Stimulated activated CD4-positive, alpha-beta T cell treated with anti-CD3 and anti-CD28 coated beads, Interleukin-15, amount 100 ng/mL, for 48 hours (primary cell): ENCODE results near the gene CDC42BPA.
"Not testable (repeated sequence)": the region's sequence is repeated elsewhere in the genome, so short reads cannot be mapped to it uniquely, and the experiment has no call there.

Source experiments
- DNase-seq, 2 donors: peaks; one replicate each; pipeline ENCODE4 v3.0.0-alpha.2; 2020; ENCODE audit warnings: low read depth in 2 of 2

CDC42BPA gene

GRCh38 chr1:227260433-227260832, 57.9 kb downstream of the CDC42BPA start:
- DNase-seq, result no peak

GRCh38 chr1:227257964-227258363, 60.3 kb downstream of the CDC42BPA start:
- DNase-seq, result no peak

DNA sequence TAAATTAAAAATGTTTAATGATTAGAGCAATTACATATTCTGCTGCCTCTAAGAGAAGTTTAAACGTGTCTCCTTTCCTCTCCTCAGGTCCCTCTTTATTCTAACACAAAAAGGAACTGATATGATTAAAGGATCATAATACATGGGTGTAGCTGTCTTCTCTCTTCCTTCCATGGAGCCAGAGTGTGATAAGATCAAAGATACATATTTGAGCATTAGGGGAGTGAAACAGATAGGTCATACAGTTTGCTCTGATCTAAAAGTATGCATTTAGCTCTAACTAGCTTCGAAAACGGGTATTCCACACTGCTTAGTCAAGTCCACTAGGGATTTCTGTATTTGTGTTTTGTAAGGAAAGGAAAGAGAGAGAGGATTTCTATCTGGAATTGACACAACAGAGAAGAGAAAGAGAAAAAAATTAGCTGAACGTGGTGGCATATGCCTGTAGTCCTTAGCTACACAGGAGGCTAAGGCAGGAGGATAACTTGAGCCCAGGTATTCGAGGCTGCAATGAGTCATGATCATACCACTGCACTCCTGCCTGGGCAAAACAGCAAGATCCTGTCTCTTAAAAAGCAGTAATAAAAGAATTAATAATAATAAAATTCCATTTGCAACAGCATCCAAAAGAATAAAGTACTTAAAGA, 63.1 kb downstream of the CDC42BPA start:
- DNase-seq, result no peak

DNA sequence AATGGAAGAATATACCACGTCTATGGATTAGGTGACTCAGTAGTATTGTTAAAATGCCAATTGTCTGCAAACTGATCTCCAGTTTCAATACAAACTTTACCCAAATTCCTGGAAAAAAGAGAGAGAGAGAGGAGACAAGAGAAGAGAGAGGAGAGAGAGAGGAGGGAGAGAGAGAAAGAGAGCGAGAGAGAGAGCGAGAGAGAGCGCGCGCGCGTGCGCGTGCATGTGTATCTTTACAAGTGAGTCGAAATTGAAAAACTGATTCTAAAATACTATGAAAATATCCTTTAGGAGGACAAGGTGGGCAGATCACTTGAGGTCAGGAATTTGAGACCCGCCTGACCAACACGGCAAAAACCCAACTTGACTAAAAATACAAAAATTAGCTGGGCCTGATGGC, 65.2 kb downstream of the CDC42BPA start:
- no peak for DNase-seq

- no peak for DNase-seq
Observed at GRCh38 chr1:227245613-227246320, 72.5 kb downstream of the CDC42BPA start.

DNA sequence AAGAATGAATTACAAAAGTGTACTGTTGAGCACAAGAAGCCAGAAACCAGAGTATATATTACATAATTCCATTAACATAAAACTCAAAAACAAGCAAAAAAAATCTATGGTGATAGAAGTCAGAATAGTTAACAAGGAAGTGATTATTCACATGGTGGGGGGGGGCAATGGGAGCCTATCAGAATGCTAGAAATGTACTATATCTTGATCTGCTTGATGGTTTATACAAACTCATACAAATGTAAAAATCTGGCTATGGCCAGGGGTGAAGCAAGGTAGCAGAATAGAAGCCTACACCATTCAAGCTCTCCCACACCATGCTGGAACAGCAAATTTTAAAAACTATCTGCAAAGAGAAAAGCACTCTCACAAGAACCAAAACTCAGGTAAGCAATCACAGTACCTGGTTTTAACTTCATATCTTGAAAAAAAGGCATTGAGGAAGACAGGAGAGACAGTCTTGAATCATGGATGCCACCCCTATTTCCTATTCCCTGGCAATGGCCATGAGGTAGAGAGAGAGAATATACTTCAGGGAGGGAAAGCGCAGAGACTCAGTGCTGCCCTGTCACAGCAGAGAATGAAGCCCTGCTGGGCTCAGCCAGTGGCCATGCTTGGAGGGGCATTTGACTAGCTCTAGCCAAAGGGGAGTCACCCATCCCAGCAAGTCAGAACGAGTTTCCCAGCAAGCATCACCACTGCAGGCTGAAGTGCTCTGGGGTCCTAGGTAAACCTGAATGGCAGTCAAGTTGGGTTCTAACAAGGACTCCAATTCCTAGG, 73.8 kb downstream of the CDC42BPA start:
- no peak for DNase-seq

DNA sequence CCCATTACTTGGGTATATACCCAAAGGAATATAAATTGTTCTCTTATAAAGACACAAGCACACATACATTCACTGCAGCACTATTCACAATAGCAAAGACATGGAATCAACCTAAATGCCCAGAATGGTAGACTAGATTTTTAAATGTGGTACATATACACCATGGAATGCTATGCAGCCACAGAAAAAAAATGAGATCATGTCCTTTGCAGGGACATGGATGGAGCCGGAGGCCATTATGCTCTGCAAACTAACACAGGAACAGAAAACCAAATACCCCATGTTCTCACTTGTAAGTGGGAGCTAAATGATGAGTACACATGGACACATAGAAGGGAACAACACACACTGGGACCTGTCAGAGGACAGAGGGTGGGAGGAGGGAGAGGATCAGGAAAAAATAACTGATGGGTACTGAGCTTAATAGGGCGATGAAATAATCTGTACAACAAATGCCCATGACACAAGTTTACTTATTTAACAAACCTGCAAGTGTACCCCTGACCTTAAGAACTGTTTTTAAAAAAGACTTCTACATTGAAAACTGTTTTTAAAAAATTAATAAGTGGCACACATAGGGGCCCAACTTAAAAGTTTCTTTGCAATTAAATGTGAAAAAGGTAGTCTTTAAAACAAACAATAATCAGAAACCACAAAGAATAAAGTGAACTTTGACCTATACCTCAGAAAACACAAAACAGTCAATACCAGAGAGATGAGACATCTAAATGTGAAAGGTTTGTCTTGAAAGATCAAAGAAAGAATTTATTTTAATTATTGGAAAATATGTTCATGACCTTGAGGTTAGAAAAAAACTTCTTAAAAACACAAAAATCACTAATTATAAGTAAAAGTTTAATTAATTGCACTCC, 75.2 kb downstream of the CDC42BPA start:
- DNase-seq, result no peak

- no peak for DNase-seq
Observed at GRCh38 chr1:227240983-227241382, 77.3 kb downstream of the CDC42BPA start.

- DNase-seq, result no peak
Observed at GRCh38 chr1:227234998-227235405, 83.3 kb downstream of the CDC42BPA start.

GRCh38 chr1:227231128-227231527, 87.2 kb downstream of the CDC42BPA start:
- DNase-seq, result not testable (repeated sequence)

DNA sequence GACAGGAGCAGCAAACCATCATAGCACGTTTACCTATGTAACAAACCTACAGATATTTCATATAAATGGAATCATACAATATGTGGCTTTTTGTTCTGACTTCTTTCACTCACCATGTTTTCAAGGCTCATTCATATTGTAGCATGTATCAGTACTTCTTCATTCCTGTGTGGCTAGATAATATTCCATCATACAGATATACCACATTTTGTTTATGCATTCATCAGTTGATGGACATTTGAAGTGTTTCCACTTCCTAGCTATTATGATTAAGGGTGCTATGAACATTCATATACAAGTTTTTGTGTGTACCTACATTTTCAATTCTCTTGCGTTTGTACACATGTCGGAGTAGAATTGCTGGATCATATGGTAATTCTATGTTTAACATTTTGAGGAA, 90.1 kb downstream of the CDC42BPA start:
- DNase-seq, result no peak

GRCh38 chr1:227227761-227228160, 90.5 kb downstream of the CDC42BPA start:
- no peak for DNase-seq

DNA sequence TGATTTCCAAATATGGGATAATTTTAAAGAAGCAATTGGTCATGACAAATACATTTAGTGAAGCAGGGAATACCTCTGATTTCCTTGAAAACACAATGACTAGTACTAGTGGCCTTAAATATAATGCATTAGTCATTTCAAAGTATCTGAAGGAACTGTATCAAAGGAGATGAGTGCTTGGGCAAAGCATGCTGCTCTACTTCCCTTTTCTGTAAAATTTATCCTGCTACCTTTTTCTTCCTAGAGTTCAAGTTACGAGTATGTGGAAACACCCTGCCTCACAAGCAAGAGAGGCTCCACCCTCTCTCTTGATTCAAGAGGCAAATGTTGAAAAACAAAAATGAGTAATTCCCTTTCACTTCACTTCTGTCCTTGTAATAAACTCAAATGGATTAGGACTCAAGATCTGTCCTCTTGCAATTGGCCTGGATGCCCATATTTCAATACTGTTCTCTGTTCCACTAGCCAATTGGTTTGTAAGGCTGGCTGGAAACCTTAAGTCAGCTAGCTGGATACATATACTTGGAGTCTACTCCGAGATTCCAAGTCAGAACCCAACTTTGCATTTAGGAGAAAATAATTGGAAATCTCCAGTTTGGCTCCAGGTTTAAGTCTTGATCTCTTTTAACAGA, 92.5 kb downstream of the CDC42BPA start:
- DNase-seq, result no peak

- DNase-seq, result no peak
Observed at GRCh38 chr1:227223171-227223806, 95.0 kb downstream of the CDC42BPA start.

DNA sequence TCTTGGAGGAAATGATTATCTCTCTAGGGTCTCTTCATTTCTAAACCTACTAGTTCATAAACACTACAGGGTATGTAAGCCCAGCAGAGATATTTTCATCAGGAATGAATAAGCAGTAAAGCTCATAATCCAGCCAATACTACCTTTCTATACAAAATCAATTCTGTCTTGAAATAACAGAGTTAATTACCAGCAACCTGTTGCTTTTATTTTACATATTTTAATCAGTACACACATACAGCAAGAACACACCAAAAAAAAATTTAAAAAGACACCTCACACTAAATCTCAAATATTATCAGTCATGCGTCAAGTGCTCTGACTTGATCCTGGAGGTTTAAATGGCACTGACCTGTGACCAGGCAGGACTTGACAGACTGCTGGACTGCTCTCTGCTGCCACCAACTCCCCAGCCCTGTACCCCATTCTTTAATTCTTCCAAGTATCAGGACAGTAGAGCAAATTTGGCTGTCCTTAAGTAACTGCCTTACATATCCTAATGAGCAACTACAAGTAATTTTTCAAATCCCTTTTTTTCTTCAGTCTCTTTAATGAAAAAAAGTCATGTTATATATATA, 98.5 kb downstream of the CDC42BPA start:
- no peak for DNase-seq

GRCh38 chr1:227218870-227219573, 99.3 kb downstream of the CDC42BPA start:
- DNase-seq, result no peak

GRCh38 chr1:227215863-227216510, 102.3 kb downstream of the CDC42BPA start:
- no peak for DNase-seq

DNA sequence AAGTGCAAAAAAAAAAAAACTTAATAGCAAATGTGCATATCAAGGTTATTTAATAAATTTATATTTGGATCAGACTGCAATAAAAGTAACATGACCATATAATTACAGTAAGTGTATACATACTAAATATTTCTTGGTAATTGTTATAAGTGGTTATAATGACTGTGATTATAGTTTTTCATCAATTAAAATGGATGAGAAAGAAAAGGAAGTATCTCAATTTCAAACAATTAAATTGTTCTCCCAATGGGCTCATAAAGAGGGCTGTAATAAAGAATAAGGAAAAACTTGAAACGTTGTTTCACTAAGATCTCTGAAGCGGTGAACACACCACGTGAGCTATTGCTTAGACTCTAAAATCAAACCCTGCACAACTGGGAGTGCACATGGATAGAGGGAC, 104.1 kb downstream of the CDC42BPA start:
- no peak for DNase-seq

DNA sequence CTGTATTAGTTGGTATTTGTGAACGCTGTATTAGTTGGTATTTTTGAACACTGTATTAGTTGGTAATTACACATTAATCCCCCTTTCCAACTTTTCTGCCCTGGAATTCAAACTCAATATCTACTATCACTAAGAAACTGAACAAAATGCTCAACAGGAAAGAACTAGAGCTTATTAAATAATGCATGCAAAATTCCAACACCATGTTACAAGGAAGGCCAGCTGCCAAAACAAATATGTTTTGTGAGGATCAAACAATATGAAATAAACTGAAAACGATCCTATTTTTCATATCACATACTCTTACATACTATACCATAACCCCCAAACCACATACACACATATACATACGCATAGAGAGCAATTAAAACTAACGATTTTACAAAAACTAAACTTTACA, 104.9 kb downstream of the CDC42BPA start:
- DNase-seq, result no peak
